Hepatocyte (in vitro differentiated cells): ENCODE data around the gene SLC2A5. TPM values are rescaled to one million over a fixed set of nuclear protein-coding genes. Genes with fewer than 3 reads are reported as not detected.
"Not testable (repeated sequence)": the region's sequence is repeated elsewhere in the genome, so short reads cannot be mapped to it uniquely, and the experiment has no call there.

Experiments used
- DNase-seq: peaks from one replicate; pipeline ENCODE4 v3.0.0-alpha.2; 2016; ENCODE audit warnings: low spot score
- H2AFZ ChIP-seq: fragments of 200-600 bp; sonication (generic); 2 replicates; pipeline ENCODE4 v1.6.0; 2016; ENCODE audit warnings: antibody characterized with exemption, mild to moderate bottlenecking
- H3K27ac ChIP-seq: fragments of 200-600 bp; sonication (generic); 2 replicates; pipeline ENCODE4 v1.5.1; 2016; ENCODE audit warnings: mild to moderate bottlenecking
- H3K27me3 ChIP-seq: fragments of 200-600 bp; sonication (generic); 2 replicates; pipeline ENCODE4 v1.6.1; 2016
- H3K36me3 ChIP-seq: fragments of 200-600 bp; sonication (generic); replicated peaks from 2 replicates; pipeline ENCODE4 v1.5.1; 2016; ENCODE audit warnings: low read depth; ENCODE audit not compliant: insufficient read depth
- H3K4me1 ChIP-seq: fragments of 200-600 bp; sonication (generic); 2 replicates; pipeline ENCODE4 v1.5.1; 2016; ENCODE audit warnings: mild to moderate bottlenecking, moderate library complexity; ENCODE audit not compliant: insufficient read depth
- H3K4me2 ChIP-seq: fragments of 200-600 bp; sonication (generic); 2 replicates; pipeline ENCODE4 v1.6.0; 2016
- H3K4me3 ChIP-seq: fragments of 200-600 bp; sonication (generic); 2 replicates; pipeline ENCODE4 v1.5.1; 2016; ENCODE audit warnings: mild to moderate bottlenecking
- H3K79me2 ChIP-seq: fragments of 200-600 bp; sonication (generic); 2 replicates; pipeline ENCODE4 v1.6.0; 2017; ENCODE audit warnings: mild to moderate bottlenecking
- H3K9me2 ChIP-seq: fragments of 200-600 bp; sonication (generic); replicated peaks from 2 replicates; pipeline ENCODE4 v1.6.0; 2017; ENCODE audit warnings: mild to moderate bottlenecking; ENCODE audit not compliant: insufficient read depth
- H3K9me3 ChIP-seq: fragments of 200-600 bp; sonication (generic); 2 replicates; pipeline ENCODE4 v1.5.1; 2016; ENCODE audit warnings: low read depth, mild to moderate bottlenecking
- H4K20me1 ChIP-seq: fragments of 200-600 bp; sonication (generic); 2 replicates; pipeline ENCODE4 v1.6.0; 2016; ENCODE audit warnings: mild to moderate bottlenecking; ENCODE audit not compliant: insufficient read depth, poor library complexity, severe bottlenecking
- CTCF ChIP-seq: fragments of 200-600 bp; sonication (generic); IDR thresholded peaks from 2 replicates; pipeline ENCODE4 v1.5.1; 2016; ENCODE audit warnings: antibody characterized with exemption, mild to moderate bottlenecking; ENCODE audit not compliant: poor library complexity
- EZH2 ChIP-seq: fragments of 200-600 bp; sonication (generic); IDR thresholded peaks from 2 replicates; pipeline ENCODE4 v1.6.1; 2016; ENCODE audit warnings: antibody characterized with exemption, mild to moderate bottlenecking, borderline replicate concordance
- EZH2phosphoT487 ChIP-seq: fragments of 200-600 bp; sonication (generic); IDR thresholded peaks from one replicate; pipeline ENCODE4 v1.6.1; 2018; ENCODE audit warnings: antibody characterized with exemption, mild to moderate bottlenecking, low read depth, moderate library complexity; ENCODE audit not compliant: unreplicated experiment, severe bottlenecking
- WGBS: methylation state at CpG from one replicate; pipeline ENCODE4 v1.1.6; 2016; ENCODE audit warnings: low lambda C conversion rate; ENCODE audit errors: missing lambda C conversion rate; 5-methylcytosine and 5-hydroxymethylcytosine counted together
- polyA plus RNA-seq: library from polyadenylated mRNA; unstranded; fragments of >200 nt; fragmentation: Nextera tagmentation; extraction: Ambion mirVana; gene quantifications from 2 replicates; pipeline ENCODE4 v1.2.1, GENCODE V29; 2016
- total RNA-seq: library from RNA; depleted of rRNA; stranded (reverse); fragments of >200 nt; gene quantifications from 2 replicates; pipeline ENCODE4 v1.2.3, GENCODE V29; 2014

SLC2A5 gene
- total and polyA plus RNA-seq, 2 experiments from 2014 or later, result 7.2 to 8.2 TPM

- Histone ChIP-seq H2AFZ (no peak overlapping the region), H3K36me3 (no peaks in the 10 kb centered on the region), H4K20me1 (no peaks in the 10 kb centered on the region), H3K4me3 (no peak overlapping the region), H3K9me2 (no peaks in the 10 kb centered on the region), H3K4me1 (peaks cover 21% of the 10 kb centered on the region), H3K27ac (no peak overlapping the region), H3K9me3 (no peaks in the 10 kb centered on the region), H3K4me2 (no peak overlapping the region), H3K79me2 (no peaks in the 10 kb centered on the region), H3K27me3 (no peaks in the 10 kb centered on the region)
- TF ChIP-seq EZH2phosphoT487 (no peak), CTCF (peak; percentile 84)
- 62% methylated on average over 22 of the region's 22 CpGs for WGBS
- DNase-seq, result peak; percentile 90
Observed at GRCh38 chr1:9004700-9005394, 64.6 kb downstream of the SLC2A5 start.

- Histone ChIP-seq H3K9me3 (no peaks in the 10 kb centered on the region), H3K4me3 (no peak overlapping the region), H3K9me2 (no peaks in the 10 kb centered on the region), H3K4me1 (peaks cover 21% of the 10 kb centered on the region), H3K79me2 (no peaks in the 10 kb centered on the region), H3K27me3 (no peaks in the 10 kb centered on the region), H3K4me2 (no peak overlapping the region), H2AFZ (no peak overlapping the region), H3K27ac (peak overlapping the region; percentile 94), H3K36me3 (no peaks in the 10 kb centered on the region), H4K20me1 (no peaks in the 10 kb centered on the region)
- no peak for DNase-seq
- 81% methylated on average over 11 of the region's 11 CpGs for WGBS
- TF ChIP-seq CTCF, result no peak
- no peak for TF ChIP-seq EZH2
- no peak for TF ChIP-seq EZH2phosphoT487
Observed at GRCh38 chr1:9004031-9004699, 65.3 kb downstream of the SLC2A5 start.

GRCh38 chr1:9002215-9002560 is 67.2 kb downstream of the SLC2A5 start:
- peak overlapping the region; percentile 59 for H3K4me2 ChIP-seq
- WGBS, result 25% methylated on average over 11 of the region's 11 CpGs

GRCh38 chr1:9001534-9002214 is 67.8 kb downstream of the SLC2A5 start:
- peak; percentile 38 for DNase-seq
- Histone ChIP-seq H3K27ac (peak overlapping the region; percentile 94), H2AFZ (peak overlapping the region; percentile 19), H3K4me1 (peaks cover 21% of the 10 kb centered on the region), H3K4me2 (peak overlapping the region; percentile 59)
- H3K9me2 ChIP-seq, H4K20me1 ChIP-seq, H3K4me3 ChIP-seq, H3K36me3 ChIP-seq, H3K27me3 ChIP-seq, H3K79me2 ChIP-seq, H3K9me3 ChIP-seq: not testable (repeated sequence)
- 59% methylated on average over 13 of the region's 13 CpGs for WGBS

More at GRCh38 chr1:9002215-9002560, 67.2 kb downstream of the SLC2A5 start:
- Histone ChIP-seq H3K4me1 (peaks cover 21% of the 10 kb centered on the region), H2AFZ (peak overlapping the region; percentile 19), H3K27ac (peak overlapping the region; percentile 94)
- peak; percentile 54 for DNase-seq
- H3K36me3 ChIP-seq, H3K79me2 ChIP-seq, H4K20me1 ChIP-seq, H3K27me3 ChIP-seq, H3K9me2 ChIP-seq, H3K4me3 ChIP-seq, H3K9me3 ChIP-seq: not testable (repeated sequence)

- not testable (repeated sequence) for H3K79me2 ChIP-seq, H3K36me3 ChIP-seq, H2AFZ ChIP-seq, H4K20me1 ChIP-seq, H3K4me3 ChIP-seq, H3K9me2 ChIP-seq, H3K27me3 ChIP-seq, H3K4me2 ChIP-seq, H3K9me3 ChIP-seq, H3K4me1 ChIP-seq
- DNase-seq, result peak; percentile 34
- peak overlapping the region; percentile 92 for H3K27ac ChIP-seq
- WGBS, result 56% methylated on average over 10 of the region's 13 CpGs
Observed at GRCh38 chr1:8993962-8994675, 75.3 kb downstream of the SLC2A5 start.
